HEK293 (cell line): ENCODE results near the gene RBM27.

Experiments used
- CTCF ChIA-PET: fragments of 350-600 bp; formaldehyde crosslinking; extraction: SDS; loops from one replicate; lab custom pipeline; 2021; ENCODE audit warnings: antibody characterized with exemption; lab: Yijun Ruan, JAX
- POLR2A ChIA-PET: fragments of 300-600 bp; formaldehyde crosslinking; extraction: SDS; loops from one replicate; lab custom pipeline; 2020; ENCODE audit warnings: antibody characterized with exemption, inconsistent platforms; lab: Yijun Ruan, JAX
- H3K27ac ChIP-seq: fragments of 200-500 bp; sonication (Bioruptor generic); 2 replicates; pipeline ENCODE4 v1.5.1; 2014; ENCODE audit warnings: low read depth, low read length, control low read depth, inconsistent platforms; ENCODE audit errors: extremely low read depth
- H3K36me3 ChIP-seq, 2 experiments: fragments of 200-500 bp in 1 of 2; sonication (Bioruptor generic) in 1 of 2; 1 replicate in 1 of 2; 2 replicates in 1 of 2; pipeline ENCODE4 v1.5.1; 2014 to 2017; ENCODE audit warnings: inconsistent platforms in 2 of 2, low read length in 2 of 2; ENCODE audit not compliant: control insufficient read depth in 2 of 2, insufficient read depth in 1 of 2
- H3K4me1 ChIP-seq: fragments of 200-500 bp; sonication (Bioruptor generic); 2 replicates; pipeline ENCODE4 v1.5.1; 2014; ENCODE audit warnings: mild to moderate bottlenecking, low read length, inconsistent platforms; ENCODE audit not compliant: control insufficient read depth, insufficient read depth
- H3K4me3 ChIP-seq: 2 replicates; pipeline ENCODE4 v1.5.1; 2011; ENCODE audit warnings: low read depth, mild to moderate bottlenecking, control low read depth, low read length, moderate library complexity
- H3K9me3 ChIP-seq: fragments of 200-500 bp; sonication (Bioruptor generic); 2 replicates; pipeline ENCODE4 v1.5.1; 2014; ENCODE audit warnings: low read depth, low read length, inconsistent platforms; ENCODE audit not compliant: control insufficient read depth, insufficient read depth
- GFI1B ChIP-seq: fragments of 450-650 bp; formaldehyde crosslinking; IDR thresholded peaks from 2 replicates; pipeline ENCODE4 v1.5.1; 2016; ENCODE audit warnings: missing biosample characterization, missing genetic modification characterization
- KLF10 ChIP-seq: fragments of 450-650 bp; IDR thresholded peaks from 2 replicates; pipeline ENCODE4 v1.5.1; 2018; ENCODE audit warnings: missing biosample characterization, mild to moderate bottlenecking, missing genetic modification characterization
- PRDM10 ChIP-seq: fragments of 450-650 bp; formaldehyde crosslinking; IDR thresholded peaks from 2 replicates; pipeline ENCODE4 v1.5.1; 2016; ENCODE audit warnings: missing biosample characterization, missing genetic modification characterization
- WT1 ChIP-seq: fragments of 450-650 bp; formaldehyde crosslinking; IDR thresholded peaks from 2 replicates; pipeline ENCODE4 v1.5.1; 2016; ENCODE audit warnings: missing biosample characterization, missing genetic modification characterization
- ZBTB26 ChIP-seq: fragments of 450-650 bp; formaldehyde crosslinking; optimal IDR thresholded peaks from 2 replicates; pipeline ENCODE3; 2016; ENCODE audit warnings: missing biosample characterization, mild to moderate bottlenecking, missing genetic modification characterization
- ZFP41 ChIP-seq: fragments of 450-650 bp; formaldehyde crosslinking; IDR thresholded peaks from 2 replicates; pipeline ENCODE4 v1.5.1; 2016; ENCODE audit warnings: missing biosample characterization, missing genetic modification characterization, borderline replicate concordance
- ZIC2 ChIP-seq: fragments of 450-650 bp; formaldehyde crosslinking; IDR thresholded peaks from 2 replicates; pipeline ENCODE4 v1.5.1; 2016; ENCODE audit warnings: missing biosample characterization, missing genetic modification characterization
- ZNF133 ChIP-seq: fragments of 450-650 bp; formaldehyde crosslinking; IDR thresholded peaks from 2 replicates; pipeline ENCODE4 v1.5.1; 2016; ENCODE audit warnings: missing biosample characterization, missing genetic modification characterization
- ZNF19 ChIP-seq: fragments of 450-650 bp; formaldehyde crosslinking; IDR thresholded peaks from 2 replicates; pipeline ENCODE4; 2016; ENCODE audit warnings: missing biosample characterization, missing genetic modification characterization, low read depth
- ZNF280D ChIP-seq: fragments of 450-650 bp; formaldehyde crosslinking; IDR thresholded peaks from 2 replicates; pipeline ENCODE4 v1.5.1; 2016; ENCODE audit warnings: missing biosample characterization, missing genetic modification characterization
- ZNF394 ChIP-seq: fragments of 450-650 bp; formaldehyde crosslinking; IDR thresholded peaks from 2 replicates; pipeline ENCODE4 v1.5.1; 2016; ENCODE audit warnings: missing biosample characterization, missing genetic modification characterization, mild to moderate bottlenecking, moderate library complexity, borderline replicate concordance
- ZNF426 ChIP-seq: fragments of 450-650 bp; formaldehyde crosslinking; IDR thresholded peaks from 2 replicates; pipeline ENCODE4 v1.5.1; 2017; ENCODE audit warnings: missing biosample characterization, missing genetic modification characterization, mild to moderate bottlenecking, inconsistent platforms, moderate library complexity
- ZNF518A ChIP-seq: fragments of 450-650 bp; formaldehyde crosslinking; conservative IDR thresholded peaks from 2 replicates; pipeline ENCODE4 v1.5.1; 2016; ENCODE audit warnings: low read depth, missing biosample characterization, missing genetic modification characterization
- ZNF548 ChIP-seq: fragments of 450-650 bp; formaldehyde crosslinking; IDR thresholded peaks from 2 replicates; pipeline ENCODE4 v1.5.1; 2016; ENCODE audit warnings: missing biosample characterization, missing genetic modification characterization
- ZNF558 ChIP-seq: fragments of 450-650 bp; formaldehyde crosslinking; IDR thresholded peaks from 2 replicates; pipeline ENCODE4 v1.5.1; 2016; ENCODE audit warnings: missing biosample characterization, missing genetic modification characterization
- ZNF596 ChIP-seq: fragments of 450-650 bp; IDR thresholded peaks from 2 replicates; pipeline ENCODE4 v1.5.0; 2018; ENCODE audit warnings: missing biosample characterization, mild to moderate bottlenecking, missing genetic modification characterization, moderate library complexity
- ZNF654 ChIP-seq: fragments of 450-650 bp; formaldehyde crosslinking; IDR thresholded peaks from 2 replicates; pipeline ENCODE4 v1.5.1; 2016; ENCODE audit warnings: low read depth, missing biosample characterization, missing genetic modification characterization
- ZNF704 ChIP-seq: fragments of 450-650 bp; formaldehyde crosslinking; IDR thresholded peaks from 2 replicates; pipeline ENCODE4 v1.5.1; 2016; ENCODE audit warnings: missing biosample characterization, missing genetic modification characterization
- ZNF707 ChIP-seq: fragments of 450-650 bp; formaldehyde crosslinking; IDR thresholded peaks from 2 replicates; pipeline ENCODE4 v1.5.1; 2016; ENCODE audit warnings: missing biosample characterization, missing genetic modification characterization
- ZSCAN4 ChIP-seq: fragments of 450-650 bp; formaldehyde crosslinking; IDR thresholded peaks from 2 replicates; pipeline ENCODE4 v1.5.1; 2017; ENCODE audit warnings: missing biosample characterization, missing genetic modification characterization

RBM27 gene

GRCh38 chr5:146238973-146239372 is 35.6 kb downstream of the RBM27 start:
- H3K4me3 ChIP-seq = no peak overlapping the region
- TF ChIP-seq ZNF558 (tag by site-specific recombination) (no peak), ZNF133 (tag by site-specific recombination) (no peak), WT1 (no peak), ZNF518A (tag by site-specific recombination) (no peak), KLF10 (tag by site-specific recombination) (no peak), ZNF394 (no peak), ZNF548 (tag by site-specific recombination) (no peak)
- POLR2A ChIA-PET = no interaction called here
- CTCF ChIA-PET = no interaction called here
- no peaks in the 10 kb centered on the region for H3K9me3 ChIP-seq
- H3K36me3 ChIP-seq = peaks cover 52 to 57% of the 10 kb centered on the region in 2 experiments
- no peaks in the 10 kb centered on the region for H3K4me1 ChIP-seq
- no peak overlapping the region for H3K27ac ChIP-seq

GRCh38 chr5:146240951-146241350 is 37.5 kb downstream of the RBM27 start:
- ChIA-PET CTCF (interaction anchor here (0.6 to 0.8 kb wide), 2 partner anchors 32 to 984 kb away, joined by 3 read pairs; no protein-coding TSS in a partner anchor), POLR2A (no interaction called here)
- no peaks in the 10 kb centered on the region for H3K4me1 ChIP-seq
- no peaks in the 10 kb centered on the region for H3K9me3 ChIP-seq
- no peak overlapping the region for H3K4me3 ChIP-seq
- H3K36me3 ChIP-seq = peaks cover 43 to 52% of the 10 kb centered on the region in 2 experiments
- no peak overlapping the region for H3K27ac ChIP-seq
- TF ChIP-seq ZNF280D (tag by site-specific recombination) = no peak
- no peak for TF ChIP-seq ZBTB26 (tag by site-specific recombination)
- TF ChIP-seq ZNF704 (tag by site-specific recombination) = no peak
- no peak for TF ChIP-seq ZNF654
- TF ChIP-seq GFI1B (tag by site-specific recombination) = no peak
- no peak for TF ChIP-seq ZNF19
- TF ChIP-seq PRDM10 (tag by site-specific recombination) = no peak
- no peak for TF ChIP-seq ZNF426 (tag by site-specific recombination)
- no peak for TF ChIP-seq ZNF707 (tag by site-specific recombination)
- TF ChIP-seq ZSCAN4 (tag by site-specific recombination) = no peak
- no peak for TF ChIP-seq ZFP41
- no peak for TF ChIP-seq ZIC2 (tag by site-specific recombination)
- no peak for TF ChIP-seq ZNF596 (tag by site-specific recombination)
